SHP77 treated with DMSO at 0.1 percent for 48 hours (cell line): Measurements from ENCODE around the gene KCNQ1.
"Not testable (repeated sequence)": the region's sequence is repeated elsewhere in the genome, so short reads cannot be mapped to it uniquely, and the experiment has no call there.

ENCODE experiments used
- DNase-seq: peaks from one replicate; lab custom pipeline; 2025; lab: John Stamatoyannopoulos, UW

KCNQ1 gene

DNA sequence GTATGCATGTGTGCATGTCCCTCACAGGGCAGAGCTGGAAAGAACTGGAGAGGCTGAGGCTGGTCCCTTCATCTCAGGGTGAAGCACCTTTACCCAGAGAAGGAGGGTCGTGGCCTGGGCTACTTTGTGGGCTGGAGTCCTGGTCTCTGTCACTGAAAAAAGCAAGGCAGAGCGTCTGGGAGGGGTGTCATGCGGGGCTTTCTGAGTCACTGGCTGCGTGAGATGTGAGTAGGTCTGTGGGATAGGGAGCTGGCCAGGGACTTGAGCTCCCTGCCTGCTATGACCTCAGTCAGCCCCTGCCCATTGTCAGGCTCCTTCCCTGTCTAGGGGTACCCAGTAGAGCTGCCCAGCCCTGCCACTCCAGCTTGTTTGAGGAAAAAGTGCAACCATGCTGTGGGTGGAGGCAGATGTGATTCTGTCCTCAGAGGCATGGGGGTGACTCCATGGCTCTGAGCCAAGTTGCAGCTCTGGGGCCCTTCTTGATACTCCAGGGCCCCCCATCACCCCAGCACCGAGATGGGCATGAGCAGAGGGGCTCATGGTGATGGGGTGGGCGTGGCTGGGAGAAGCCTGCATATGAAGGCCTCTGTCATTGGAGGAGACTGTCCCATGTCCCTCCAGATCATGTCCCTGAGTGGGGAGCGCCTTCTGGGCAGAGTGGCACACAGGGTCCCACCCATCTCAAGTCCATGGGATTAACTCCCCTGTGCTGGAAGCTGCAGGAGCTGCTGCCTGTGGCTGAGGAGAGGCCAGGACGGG is 27.8 kb downstream of the KCNQ1 start:
- no peak for DNase-seq

GRCh38 chr11:2473361-2474058 is 28.7 kb downstream of the KCNQ1 start:
- DNase-seq, result no peak

DNA sequence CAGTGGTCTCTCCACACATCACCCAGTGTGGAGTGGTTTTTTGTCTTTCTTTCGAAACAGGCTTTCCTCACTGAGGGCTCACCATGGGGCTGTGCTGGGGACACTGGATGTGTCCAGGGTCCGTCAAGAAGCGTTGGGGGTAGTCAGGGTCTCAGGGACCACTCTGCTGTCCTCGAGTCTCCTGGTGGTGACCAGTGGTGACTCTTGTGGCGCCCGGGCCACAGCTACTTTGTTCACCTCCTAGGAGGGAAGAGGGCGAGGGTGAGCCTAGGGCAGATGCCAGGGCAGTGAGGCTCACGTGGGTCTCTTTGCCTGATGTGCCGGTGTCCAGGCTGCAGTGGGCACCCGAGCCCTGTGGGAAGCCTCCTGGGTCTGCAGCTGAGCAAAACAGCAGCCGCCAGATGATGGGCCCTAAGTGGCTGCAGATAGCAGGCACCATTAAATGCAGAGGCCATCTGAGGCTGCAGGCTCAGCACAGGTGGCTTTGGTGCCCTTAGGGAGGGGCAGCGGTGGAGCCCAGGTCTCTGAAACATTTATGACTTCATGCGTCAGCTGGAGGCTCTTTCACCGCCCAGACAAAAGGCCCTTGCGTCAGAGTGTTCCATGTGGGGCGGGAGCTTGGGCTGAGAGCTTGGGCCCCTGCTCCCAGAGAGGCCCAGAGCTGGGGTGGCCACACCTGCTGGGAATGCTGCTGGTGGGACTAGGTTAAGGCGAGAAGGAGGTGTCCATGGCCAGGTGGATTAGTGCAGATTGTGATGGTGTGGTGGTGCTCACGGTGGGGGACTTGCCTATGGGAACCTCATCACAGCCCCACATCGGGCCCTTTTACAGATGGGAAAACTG is 29.5 kb downstream of the KCNQ1 start:
- DNase-seq, result peak; percentile 45

DNA sequence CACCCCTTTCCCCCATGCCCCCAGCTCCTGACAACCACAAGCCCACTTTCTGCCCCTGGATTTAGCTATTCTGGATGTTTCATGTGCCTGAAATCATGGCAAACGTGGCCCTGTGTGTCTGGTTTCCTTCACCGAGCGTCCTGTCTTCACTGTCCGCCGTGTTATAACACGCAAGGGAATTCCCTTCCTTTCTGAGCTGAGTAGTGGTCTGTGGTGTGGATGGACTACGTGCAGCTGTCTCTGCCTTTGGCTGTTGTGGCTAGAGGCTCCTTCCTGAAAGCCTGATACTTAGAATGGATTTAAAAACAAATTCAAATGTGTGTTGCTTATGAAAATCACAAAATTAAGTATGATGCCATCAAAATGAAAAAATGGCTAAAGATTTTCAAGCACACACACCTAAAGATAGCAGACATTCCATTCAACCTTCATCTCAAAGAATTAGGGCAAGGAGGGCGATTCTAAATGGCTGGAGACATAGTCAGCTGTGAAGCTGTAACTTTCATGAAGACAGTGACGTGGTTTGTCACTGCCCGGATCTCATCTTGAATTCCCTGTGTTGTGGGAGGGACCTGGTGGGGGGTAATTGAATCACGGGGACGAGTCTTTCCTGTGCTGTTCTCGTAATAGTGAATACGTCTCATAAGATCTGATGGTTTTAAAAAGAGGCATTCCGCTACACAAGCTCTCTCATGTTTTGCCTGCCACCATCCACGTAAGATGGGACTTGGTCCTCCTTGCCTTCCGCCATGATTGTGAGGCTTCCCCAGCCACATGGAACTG is 30.5 kb downstream of the KCNQ1 start:
- no peak for DNase-seq

DNA sequence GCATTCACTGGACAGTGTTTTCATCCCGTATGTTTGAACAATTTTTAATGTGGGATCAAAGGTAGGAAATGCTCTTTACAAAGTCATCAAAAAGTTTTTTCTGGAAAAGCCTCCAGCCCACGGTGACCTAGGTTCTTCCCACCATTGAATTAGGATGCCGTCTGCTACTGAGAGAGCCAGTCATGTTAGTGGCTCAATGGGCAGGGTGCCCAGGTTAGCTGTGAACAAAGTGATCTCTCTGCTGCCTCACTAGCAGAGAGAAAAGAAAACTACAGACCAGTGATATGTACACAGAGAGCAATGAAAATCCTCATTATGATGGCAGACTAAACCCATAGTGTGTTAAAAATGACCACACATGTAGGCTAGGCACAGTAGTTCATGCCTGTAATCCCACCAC is 32.4 kb downstream of the KCNQ1 start:
- no peak for DNase-seq

DNA sequence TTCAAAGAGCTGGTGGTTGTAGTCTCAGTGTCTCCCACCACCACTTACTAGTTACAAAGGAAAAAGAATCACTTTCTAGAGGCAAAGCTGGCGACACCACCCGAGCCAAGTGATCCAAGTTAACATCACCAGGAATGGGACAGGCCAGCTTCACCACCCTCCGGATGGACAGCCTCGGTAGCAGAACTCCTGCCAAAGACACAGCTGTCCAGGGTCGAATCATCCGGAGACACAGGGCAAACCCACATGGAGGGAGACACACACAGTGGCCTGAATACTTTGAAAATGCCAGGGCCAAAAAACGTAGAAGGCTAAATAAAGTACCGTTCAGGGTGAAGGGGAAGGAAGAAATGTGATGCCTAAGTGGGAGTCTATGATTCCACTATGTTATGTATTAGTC is 33.1 kb downstream of the KCNQ1 start:
- no peak for DNase-seq

DNA sequence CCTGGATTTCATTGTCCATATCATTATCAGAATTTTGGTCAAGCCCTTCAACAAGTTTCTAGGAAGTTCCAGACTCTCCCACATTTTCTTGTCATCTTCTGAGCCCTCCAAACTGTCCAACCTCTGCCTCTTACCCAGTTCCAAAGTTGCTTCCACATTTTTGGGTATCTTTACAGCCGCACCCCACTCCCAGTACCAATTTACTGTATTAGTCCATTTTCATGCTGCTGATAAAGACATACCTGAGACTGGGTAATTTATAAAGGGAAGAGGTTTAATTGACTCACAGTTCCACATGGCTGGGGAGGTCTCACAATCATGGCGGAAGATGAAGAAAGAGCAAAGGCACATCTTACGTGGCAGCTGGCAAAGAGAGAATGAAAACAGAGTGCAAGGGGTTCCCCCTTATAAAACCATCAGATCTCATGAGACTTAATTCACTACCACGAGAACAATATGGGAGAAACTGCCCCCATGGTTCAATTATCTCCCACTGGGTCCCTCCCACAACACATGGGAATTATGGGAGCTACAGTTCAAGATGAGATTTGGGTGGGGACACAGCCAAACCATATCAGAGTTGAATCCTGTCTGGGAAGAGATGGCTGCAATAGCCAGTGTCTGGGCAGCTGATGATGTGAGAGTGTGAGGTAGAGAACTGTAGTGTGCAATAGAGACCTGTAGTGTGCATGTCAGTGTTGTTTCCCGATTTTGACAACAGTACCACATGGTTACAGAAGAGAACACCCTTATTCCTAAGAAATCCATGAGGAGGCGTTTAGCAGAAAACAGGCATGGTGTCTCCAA is 35.5 kb downstream of the KCNQ1 start:
- DNase-seq, result not testable (repeated sequence)

GRCh38 chr11:2480874-2481220 is 36.0 kb downstream of the KCNQ1 start:
- DNase-seq, result no peak

GRCh38 chr11:2481253-2481652 is 36.4 kb downstream of the KCNQ1 start:
- DNase-seq, result no peak

GRCh38 chr11:2482204-2482603 is 37.4 kb downstream of the KCNQ1 start:
- DNase-seq, result no peak

GRCh38 chr11:2482745-2483144 is 37.9 kb downstream of the KCNQ1 start:
- DNase-seq, result peak; percentile 21

- peak; percentile 31 for DNase-seq
Observed at GRCh38 chr11:2483426-2483825, 38.6 kb downstream of the KCNQ1 start.

- DNase-seq, result no peak
Observed at GRCh38 chr11:2484576-2485125, 39.8 kb downstream of the KCNQ1 start.

- no peak for DNase-seq
Observed at GRCh38 chr11:2488004-2488403, 43.2 kb downstream of the KCNQ1 start.

DNA sequence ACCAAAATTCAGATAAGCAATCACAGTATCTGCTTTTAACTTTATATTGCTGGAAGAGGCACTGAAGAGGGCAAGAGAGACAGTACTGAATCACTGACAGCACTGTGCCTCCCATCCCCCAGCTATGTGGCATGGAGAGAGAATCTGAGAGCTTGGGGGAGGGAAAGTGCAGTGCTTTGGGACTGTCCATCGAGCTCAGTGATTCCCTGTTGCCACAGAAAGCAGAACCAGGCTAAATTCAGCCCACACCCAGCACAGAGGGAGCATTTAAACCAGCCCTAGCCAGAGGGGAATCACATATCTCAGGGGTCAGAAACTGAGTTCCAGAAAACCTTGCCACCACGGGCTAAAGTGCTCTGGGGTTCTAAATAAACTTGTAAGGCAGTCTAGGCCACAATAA is 44.3 kb downstream of the KCNQ1 start:
- DNase-seq, result no peak

DNA sequence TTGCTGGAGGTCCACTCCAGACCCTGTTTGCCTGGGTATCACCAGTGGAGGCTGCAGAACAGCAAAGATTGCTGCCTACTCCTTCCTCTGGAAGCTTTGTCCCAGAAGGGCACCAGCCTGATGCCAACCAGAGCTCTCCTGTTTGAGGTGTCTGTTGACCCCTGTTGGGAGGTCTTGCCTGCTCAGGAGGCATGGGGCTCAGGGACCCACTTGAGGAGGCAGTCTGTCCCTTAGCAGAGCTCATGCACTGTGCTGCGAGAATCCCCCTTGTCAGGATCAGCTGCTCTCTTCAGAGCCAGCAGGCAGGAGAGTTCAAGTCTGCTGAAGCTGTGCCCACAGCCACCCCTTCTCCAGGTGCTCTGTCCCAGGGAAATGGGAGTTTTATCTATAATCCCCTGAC is 53.1 kb downstream of the KCNQ1 start:
- DNase-seq, result not testable (repeated sequence)

DNA sequence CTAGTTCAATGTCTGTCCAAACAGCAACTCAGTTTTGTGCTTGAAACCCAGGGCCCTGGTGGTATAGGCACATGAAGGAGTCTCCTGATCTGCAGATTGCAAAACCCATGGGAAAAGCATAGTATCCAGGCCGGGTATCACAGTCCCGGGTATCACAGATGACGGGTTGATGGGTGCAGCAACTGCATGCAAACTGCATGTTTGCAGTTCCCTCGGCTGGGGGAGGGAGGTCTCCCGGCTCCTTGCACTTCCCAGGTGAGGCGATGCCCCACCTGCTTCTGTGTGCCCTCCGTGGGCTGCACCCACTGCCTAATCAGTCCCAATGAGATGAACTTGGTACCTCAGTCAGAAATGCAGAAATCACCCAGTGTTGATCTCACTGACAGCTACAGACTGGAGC is 53.9 kb downstream of the KCNQ1 start:
- DNase-seq, result no peak

DNA sequence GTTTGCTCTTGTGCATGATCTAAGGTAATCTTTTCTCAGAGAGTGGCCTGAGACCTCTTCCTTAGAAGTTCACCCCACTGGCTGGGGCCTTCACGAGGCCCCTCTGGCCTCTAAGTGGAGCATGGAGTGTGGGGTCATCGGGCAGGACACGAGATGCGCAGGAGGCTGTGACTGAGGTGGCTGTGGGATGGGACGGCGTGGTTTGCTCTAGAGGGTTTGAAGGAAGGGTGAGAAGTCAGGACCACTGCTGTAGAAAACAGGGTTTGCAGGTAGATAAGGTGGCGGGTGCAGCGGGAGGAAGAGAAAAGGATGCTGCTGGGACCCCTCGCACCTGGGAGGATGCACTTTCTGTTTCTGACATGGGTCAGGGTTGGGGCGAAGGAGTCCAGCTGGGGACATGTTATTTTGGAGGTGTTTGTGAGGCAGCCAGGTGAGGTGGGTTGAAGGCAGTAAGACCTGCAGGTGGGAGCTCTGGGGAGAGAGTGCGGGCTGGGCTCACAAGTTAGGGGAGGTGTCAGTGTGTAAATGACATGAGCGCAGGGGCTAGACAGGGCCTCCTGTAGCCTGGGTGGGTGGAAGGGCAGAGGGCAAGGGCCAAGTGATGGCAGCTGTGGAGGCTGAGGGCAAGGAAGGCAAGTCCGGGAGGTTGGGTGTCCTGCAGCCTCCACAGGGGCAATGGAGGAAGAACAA is 62.5 kb downstream of the KCNQ1 start:
- DNase-seq, result no peak

DNA sequence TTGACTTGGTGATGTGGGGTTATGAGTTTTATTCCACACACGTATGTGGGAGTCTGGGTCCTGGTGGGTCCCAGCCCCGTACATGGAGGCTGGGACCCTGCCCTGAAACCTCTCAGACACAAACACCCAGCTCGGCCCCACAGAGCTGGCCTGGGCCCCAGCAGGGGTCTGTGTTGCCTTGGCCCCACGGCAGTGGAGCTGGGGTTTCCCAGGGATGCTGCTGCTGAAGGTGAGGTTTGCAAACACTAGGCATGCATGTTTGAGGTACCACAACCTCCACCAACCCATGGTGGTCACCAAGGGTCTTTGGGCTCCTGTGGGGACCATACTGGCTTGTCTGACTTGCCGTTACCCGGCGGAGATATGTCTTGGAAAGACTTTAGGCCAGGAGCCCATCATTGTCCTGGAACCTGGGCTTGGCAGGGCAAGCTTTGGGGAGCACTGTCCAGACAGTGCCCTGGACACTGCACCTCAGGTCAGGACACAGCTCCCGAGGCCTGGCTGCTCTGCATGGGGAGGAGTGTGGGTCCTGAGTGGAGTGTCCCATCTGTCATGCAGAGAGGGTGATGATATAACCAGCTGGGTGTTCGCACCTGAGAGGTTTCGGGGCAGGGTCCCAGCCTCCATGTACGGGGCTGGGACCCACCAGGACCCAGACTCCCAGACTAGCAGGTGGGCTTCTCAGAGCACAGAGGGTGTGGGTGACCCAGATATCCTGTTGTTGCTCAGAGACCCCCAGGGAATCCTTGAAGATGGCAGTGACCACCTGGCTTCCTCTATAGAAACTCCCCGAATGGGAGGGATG is 63.3 kb downstream of the KCNQ1 start:
- no peak for DNase-seq
